ENCODE data around the gene RAN. TPM values are rescaled to one million over a fixed set of nuclear protein-coding genes. Genes with fewer than 3 reads are reported as not detected.
"Not testable (repeated sequence)": the region's sequence is repeated elsewhere in the genome, so short reads cannot be mapped to it uniquely, and the experiment has no call there.

Gene RAN
- total RNA-seq, 1 donor from 2014 or later: 253 TPM

DNA sequence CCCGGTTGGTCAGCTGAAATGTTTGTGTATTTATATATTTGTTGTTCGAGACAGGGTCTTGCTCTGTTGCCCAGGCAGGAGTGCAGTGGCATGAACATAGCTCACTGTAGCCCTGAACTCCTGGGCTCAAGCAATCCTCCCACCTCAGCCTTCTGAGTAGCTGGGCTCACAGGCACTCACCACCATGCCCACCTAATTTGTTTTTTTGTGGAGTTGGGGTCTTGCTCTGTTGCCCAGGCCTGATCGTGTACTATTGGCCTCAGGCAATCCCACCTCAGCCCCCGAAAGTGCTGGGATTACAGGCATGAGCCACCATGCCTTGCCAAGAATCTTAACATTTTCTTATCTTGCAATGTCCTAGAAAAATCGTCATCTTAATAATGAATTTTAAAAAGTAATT is 3.3 kb downstream of the RAN start:
- intact Hi-C loops (cut with DNase I): no loop called here
- no peak for ATAC-seq
- no peak for DNase-seq (ENCODE audit: missing footprints)

DNA sequence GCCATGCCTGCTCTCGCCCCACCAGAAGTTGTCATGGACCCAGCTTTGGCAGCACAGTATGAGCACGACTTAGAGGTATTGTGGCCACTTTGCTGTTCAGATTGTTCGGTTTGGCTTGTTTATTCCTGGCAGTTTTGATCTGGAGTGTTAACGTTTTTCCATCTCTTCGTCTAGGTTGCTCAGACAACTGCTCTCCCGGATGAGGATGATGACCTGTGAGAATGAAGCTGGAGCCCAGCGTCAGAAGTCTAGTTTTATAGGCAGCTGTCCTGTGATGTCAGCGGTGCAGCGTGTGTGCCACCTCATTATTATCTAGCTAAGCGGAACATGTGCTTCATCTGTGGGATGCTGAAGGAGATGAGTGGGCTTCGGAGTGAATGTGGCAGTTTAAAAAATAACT is 3.8 kb downstream of the RAN start:
- intact Hi-C loops (cut with DNase I); ATAC-seq; DNase-seq (ENCODE audit: missing footprints): not testable (repeated sequence)

DNA sequence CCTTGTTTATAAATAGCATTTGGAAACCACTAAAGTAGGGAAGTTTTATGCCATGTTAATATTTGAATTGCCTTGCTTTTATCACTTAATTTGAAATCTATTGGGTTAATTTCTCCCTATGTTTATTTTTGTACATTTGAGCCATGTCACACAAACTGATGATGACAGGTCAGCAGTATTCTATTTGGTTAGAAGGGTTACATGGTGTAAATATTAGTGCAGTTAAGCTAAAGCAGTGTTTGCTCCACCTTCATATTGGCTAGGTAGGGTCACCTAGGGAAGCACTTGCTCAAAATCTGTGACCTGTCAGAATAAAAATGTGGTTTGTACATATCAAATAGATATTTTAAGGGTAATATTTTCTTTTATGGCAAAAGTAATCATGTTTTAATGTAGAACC is 4.4 kb downstream of the RAN start:
- ATAC-seq: no peak
- DNase-seq (ENCODE audit: missing footprints): no peak
- intact Hi-C loops (cut with DNase I): no loop called here

DNA sequence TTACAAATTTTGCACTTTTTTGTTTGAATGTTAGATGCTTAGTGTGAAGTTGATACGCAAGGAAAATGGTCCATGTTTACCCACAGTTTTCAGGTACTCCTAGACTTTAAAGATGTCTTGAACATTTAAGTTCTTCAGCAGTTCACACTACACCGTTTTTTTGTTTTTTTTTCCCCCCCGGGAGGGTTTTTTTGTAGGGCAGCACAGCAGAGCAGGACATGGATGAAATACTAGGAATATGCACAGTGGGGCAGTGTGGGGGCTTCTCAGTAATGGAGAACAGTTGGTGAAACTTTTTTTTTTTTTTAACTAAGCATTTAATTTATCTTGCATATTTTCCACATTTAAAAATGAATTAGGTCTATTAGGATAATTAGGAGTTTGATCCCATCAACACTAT is 4.9 kb downstream of the RAN start:
- intact Hi-C loops (cut with DNase I): no loop called here
- DNase-seq (ENCODE audit: missing footprints): no peak
- ATAC-seq: no peak

DNA sequence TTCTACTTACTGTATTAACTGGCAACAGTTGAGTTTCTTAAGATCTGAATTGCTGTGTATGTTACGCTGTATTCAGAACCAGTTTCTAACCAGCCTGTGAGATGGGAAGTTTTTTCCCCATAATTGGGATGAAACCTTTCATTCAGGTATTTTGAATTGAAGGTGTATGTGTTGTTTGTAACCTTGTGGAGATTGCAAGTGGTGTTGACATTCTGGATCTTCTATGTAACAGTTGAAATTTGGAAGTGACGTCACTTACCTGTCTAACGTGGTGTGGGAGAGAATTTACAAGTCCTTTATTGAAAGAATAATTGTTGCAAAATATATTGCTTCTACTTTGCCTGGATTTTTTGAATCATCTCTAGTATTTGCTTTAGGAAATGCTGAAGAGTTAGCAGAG is 5.5 kb downstream of the RAN start:
- ATAC-seq (no peak), DNase-seq (ENCODE audit: missing footprints) (no peak)
- intact Hi-C loops (cut with DNase I): no loop called here

DNA sequence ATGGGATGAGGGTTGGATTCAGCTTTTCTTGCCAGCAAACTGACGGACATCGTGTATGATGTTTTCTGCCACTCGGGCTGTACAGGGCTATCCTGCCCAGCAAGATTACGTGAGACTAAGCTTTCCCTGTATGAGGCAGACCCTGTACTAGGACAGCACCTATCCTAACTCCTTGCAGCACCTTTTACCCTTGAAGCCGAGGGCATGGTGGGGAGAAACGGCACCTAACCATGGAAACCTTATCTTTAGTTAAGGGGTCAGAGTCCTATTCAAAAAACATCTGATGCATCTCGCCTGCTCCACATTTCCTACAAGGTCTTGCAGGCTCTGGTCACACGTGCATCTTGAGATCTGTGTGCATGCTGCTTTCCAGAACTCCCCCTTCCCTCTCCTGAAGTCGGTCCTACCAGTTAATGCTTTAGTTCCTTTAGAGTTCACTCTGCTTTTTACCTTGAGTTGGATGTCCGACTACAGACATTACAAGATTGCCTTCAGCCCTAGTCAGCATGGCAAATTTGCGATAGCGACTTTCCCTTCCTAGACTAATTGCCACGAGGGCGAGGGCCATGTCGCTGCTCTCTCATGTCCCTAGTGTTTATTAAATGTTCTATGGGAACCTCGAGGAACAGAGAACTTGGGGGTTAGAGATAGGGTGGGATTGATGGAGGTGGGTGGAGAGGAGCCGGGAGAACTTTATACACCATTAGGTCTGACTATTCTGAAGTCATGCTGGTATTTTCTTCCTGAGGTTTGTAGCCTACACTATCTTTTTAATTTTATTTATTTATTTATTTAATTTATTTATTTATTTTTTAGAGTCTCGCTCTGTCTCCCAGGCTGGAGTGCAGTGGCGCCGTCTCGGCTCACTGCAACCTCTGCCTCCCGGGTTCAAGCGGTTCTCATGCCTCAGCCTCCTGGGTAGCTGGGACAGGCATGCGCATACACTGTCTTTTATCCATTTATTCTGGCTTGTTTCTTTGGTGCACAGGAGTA is 6.6 kb downstream of the RAN start:
- ATAC-seq: no peak
- no peak for DNase-seq (ENCODE audit: missing footprints)
- intact Hi-C loops (cut with DNase I): no loop called here

DNA sequence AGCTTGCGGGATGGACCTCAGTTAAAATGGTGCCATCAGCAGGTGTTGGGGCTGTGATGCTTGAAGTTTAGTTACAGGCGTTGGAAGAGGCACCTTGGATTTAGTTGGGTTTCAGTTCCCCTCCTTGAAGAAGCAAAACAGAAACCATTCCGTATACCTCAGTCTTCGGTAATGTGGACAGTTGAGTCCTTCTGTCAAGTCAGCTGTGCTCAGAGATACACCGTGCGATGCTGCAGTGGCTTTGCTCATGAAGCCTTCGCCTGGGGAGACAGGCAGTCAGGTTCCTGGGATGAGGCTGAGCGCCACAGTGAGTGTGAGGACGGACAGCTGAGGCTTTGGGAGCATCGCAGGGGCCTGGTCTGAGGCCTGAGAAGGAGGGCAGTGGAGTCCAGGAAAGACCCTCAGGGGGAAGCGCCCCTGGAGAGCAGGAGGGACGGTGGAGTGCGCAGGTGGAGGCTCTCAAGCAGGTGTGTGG is 7.4 kb downstream of the RAN start:
- intact Hi-C loops (cut with DNase I): no loop called here
- ATAC-seq (no peak), DNase-seq (ENCODE audit: missing footprints) (no peak)

DNA sequence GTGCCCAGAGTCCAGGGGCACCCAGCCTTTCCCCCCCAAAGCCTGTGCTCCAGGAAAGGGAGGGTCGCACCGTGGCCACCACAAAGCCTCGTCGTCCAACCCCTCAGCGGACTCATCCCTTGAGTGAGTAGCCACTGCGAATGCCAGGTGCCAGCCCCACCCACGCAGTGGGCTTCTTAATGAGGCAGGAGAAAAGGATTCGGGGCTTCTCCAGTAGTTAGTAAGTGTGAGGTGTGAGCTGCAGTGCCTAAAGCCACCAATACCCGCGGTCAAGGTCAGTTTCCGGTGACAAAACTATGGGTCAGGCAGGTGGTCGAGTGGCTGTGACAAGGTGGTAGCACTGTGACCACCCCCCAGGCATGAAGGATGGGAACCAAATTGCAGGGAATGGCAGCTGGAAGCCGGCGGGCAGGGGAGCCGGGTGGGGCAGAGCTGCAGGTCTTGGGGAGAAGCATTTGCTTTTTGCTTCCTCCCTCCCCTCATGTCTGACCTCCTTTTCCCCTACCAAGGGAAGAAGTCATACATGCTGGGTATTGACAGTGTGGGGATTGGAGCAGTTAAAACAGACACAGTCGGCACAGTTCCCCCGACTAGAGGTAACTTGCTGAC is 8.0 kb downstream of the RAN start:
- DNase-seq (ENCODE audit: missing footprints): no peak
- intact Hi-C loops (cut with DNase I): no loop called here
- no peak for ATAC-seq

DNA sequence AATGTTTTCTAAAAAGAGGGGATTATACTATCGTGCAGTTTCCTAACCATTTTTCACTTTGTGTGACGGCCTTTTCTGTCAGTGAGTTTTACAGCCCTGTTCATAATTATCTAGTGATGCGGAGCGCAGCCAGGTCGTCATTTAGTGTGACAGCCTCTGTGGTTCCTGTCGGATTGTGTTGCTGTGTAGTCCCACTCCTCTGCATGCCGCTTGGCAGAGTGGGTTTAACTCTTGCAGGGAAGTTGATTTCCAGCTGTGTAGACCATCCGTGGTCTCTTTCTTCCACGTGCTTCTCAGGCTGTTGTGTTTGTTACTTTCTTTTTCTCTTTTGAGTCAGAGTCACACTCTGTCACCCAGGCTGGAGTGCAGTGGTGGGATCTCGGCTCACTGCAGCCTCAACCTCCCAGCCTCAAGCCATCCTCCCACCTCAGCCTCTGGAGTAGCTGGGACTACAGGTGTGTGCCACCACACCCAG is 8.6 kb downstream of the RAN start:
- intact Hi-C loops (cut with DNase I): no loop called here
- DNase-seq (ENCODE audit: missing footprints) (no peak), ATAC-seq (no peak)

DNA sequence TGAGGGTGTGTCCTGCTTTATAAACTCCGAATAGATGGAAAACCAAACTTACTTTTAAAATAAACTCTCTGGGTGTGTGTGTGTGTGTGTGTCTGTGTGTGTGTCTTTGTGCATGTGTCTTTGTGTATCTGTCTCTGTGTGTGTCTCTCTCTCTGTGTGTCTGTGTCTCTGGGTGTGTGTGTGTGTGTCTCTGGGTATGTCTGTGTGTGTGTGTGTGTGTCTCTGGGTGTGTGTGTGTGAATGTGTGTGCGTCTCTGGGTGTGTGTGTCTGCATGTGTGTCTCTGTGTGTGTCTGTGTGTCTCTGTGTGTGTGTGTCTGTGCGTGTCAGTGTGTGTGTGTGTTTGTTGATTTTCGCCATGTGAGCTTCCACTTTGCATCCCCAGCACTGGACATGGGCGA is 9.2 kb downstream of the RAN start:
- DNase-seq (ENCODE audit: missing footprints) (no peak), ATAC-seq (no peak)
- intact Hi-C loops (cut with DNase I): no loop called here

DNA sequence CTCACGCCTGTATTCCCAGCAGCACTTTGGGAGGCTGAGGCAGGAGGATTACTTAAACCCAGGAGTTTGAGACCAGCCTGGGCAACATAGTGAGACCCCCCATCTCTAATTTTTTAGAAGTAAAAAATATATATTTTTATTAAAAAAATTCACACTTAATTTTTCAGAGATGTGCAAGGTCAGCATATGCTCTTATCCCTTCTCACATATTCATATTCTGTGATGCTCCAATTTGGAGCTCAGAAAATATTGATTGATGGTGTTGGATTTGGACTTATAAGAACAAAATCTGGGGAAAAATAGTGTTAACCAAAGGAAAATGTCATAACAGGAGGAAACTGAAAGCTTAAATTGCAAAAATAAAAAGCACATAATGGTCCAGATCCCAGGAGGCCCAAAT is 9.7 kb downstream of the RAN start:
- intact Hi-C loops (cut with DNase I): no loop called here

DNA sequence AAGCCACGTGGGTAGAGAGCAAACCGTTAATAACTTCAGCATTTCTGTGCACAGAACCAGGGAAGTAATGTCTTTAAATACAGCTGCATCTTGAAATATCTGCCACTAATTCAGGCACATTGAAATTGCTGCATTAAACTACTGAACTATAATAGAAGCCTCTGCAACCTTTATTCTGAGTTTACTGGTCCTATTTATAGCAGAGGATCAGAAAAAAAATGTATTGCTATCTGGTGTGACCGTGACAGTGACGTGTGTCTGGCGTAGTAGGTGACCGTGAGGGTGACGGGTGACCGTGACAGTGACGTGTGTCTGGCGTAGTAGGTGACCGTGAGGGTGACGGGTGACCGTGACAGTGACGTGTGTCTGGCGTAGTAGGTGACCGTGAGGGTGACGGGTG is 15.3 kb downstream of the RAN start:
- intact Hi-C loops (cut with DNase I); DNase-seq (ENCODE audit: missing footprints); ATAC-seq: not testable (repeated sequence)

More for the DNA sequence above, 9.7 kb downstream of the RAN start:
- no peak for DNase-seq (ENCODE audit: missing footprints)
- ATAC-seq: no peak

DNA sequence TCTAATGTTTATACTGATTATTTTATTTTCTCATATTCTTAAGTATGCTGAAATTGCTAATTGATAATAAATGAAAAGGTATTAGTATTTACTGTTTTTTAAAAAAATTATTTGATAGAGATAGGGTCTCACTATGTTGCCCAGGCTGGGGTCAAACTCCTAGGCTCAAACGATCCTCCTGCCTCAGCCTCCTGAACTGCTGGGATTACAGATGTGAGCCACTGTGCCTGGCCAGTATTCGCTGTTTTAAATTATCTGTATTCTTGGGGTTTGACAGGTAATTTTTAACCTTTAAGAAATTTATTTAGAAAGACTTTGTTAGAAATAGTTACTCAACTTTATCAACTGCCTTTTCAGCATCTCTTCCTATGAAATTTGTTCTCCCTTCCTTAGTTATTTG is 32.2 kb downstream of the RAN start:
- intact Hi-C loops (cut with DNase I): no loop called here
- DNase-seq (ENCODE audit: missing footprints) (no peak), ATAC-seq (no peak)

DNA sequence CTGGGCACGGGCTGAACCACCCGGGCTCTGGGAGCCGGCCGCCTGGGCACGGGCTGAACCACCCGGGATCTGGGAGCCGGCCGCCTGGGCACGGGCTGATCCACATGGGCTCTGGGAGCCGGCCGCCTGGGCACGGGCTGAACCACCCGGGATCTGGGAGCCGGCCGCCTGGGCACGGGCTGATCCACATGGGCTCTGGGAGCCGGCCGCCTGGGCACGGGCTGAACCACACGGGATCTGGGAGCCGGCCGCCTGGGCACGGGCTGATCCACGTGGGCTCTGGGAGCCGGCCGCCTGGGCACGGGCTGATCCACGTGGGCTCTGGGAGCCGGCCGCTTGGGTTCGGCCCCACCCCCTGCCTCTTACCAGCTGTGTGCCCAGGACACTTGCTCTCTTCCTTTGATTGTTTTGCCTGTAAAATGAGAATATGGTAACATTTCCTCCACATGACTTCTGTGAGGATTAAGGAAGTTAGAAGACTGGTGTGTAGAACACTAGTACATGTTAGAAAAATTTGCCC is 33.1 kb downstream of the RAN start:
- DNase-seq (ENCODE audit: missing footprints); intact Hi-C loops (cut with DNase I); ATAC-seq: not testable (repeated sequence)

DNA sequence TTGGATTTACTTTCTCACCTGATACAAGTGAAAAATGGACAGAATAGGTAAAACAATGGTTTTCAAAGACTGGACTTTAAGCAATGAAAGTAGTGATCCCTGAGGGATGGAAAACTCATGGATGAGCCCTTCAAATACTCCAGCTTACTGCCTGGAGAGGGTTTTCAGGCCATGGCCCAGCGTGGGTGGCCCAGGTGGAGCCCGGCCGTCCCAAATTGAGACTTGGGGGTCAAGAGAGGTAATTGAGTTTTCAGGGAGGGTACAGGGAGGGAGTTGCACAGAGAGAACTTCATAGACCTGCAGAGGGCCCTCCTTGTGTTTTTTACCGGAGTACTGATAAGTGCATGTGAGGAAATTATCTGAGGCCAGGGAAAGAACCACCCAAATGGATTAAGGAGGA is 37.2 kb downstream of the RAN start:
- ATAC-seq (no peak), DNase-seq (ENCODE audit: missing footprints) (no peak)
- intact Hi-C loops (cut with DNase I): no loop called here

DNA sequence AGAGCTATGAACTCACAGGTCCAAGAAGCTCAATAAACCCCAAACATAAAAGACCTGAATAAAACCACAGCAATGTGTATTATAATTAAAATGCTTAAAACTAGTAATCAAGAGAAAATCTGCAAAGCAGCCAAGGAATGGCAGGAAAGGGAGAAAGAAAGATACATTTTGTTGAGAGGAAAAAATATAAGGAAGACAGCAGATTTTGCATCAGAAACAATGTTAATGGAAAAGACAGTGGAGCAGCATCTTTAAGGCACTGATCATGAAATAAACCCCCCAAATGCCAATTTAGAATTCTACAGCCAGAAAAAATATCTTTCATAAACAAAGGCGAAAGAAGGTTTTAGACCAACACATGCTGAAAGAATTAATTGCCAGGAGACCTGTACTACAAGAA is 39.3 kb downstream of the RAN start:
- intact Hi-C loops (cut with DNase I): loop anchor here (10.0 kb wide), 1 partner anchor 544 kb away; no protein-coding TSS in a partner anchor
- no peak for ATAC-seq

DNA sequence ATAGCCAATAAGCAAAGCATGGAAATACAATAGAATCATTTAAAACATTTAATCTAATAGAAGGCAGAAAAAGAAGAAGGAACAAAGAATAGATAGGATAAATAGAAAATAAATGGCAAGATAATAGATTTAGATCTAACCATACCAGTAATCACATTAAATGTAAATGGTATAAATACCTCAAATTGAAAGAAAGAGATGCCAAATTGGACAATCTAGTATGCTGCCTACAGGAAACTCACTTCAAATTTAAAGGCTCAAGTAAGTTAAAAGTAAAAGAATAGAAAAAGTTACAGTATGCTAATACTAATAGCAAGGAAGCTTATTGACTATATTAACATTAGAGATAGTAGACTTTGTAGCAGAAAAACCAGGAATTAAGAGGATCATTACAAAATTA is 40.1 kb downstream of the RAN start:
- intact Hi-C loops (cut with DNase I): loop anchor here (10.0 kb wide), 1 partner anchor 543 kb away; no protein-coding TSS in a partner anchor
- DNase-seq (ENCODE audit: missing footprints) (no peak), ATAC-seq (no peak)

More for the DNA sequence above, 39.3 kb downstream of the RAN start:
- DNase-seq (ENCODE audit: missing footprints): no peak

DNA sequence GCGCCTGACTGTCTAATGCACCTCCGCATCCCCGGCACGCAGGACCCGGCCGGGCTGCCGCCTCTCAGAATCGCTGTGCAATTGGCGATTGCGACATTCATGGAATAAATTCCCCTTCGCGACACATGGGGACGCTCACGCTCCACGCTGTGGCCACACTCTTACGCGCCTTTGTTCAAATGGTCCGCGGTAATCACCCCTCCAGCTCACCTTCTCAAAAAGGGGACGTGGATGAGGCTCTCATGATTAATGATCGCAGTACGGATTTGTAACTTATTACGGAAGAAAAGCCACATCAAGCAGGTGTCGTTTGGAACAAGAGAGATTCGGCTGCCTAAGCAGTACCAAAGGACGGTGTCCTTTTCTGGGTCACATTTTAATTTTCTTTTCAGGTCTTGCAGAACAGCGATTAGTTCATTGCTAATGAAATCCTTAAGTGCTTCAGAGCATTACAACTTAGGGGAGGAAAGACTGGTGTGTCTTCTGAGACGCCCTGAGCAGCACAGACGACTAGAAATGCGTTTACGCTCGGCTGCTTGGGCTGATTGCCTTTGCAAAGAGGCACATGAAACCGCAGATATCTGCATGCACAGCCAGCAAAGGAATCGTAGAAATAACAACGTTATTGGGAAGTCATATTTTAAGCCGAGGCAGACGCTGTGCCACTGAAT is 44.5 kb downstream of the RAN start:
- intact Hi-C loops (cut with DNase I): loop anchor here (2.0 to 10.0 kb wide), 2 partner anchors 36 to 538 kb away; partner anchors contain the start of gene ADGRD1
- DNase-seq (ENCODE audit: missing footprints): no peak
- ATAC-seq: peak; percentile 69

DNA sequence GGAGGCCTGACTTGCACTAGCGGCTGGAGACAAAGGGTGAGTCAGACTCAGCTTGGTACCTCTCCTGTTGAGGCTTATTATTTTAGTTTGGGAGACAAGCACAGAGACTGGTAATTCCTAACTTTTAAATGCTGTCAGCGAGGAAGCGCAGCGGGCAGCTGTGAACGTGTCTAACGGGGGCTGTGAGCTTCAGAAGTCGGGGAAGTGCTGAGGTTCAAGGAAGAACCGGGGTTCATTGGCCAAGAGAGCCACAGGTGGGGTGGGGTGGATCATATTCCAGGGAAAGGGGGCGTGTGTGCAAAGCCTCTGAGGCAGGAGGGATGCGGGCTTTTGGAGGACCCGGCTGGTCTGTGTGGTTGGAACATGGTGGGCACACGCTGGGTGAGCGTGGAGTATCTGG is 45.7 kb downstream of the RAN start:
- ATAC-seq (no peak), DNase-seq (ENCODE audit: missing footprints) (no peak)
- intact Hi-C loops (cut with DNase I): loop anchor here (2.0 to 10.0 kb wide), 3 partner anchors 35 to 537 kb away; partner anchors contain the start of gene ADGRD1

Data from Right ventricle myocardium inferior (tissue), 1 donor.